Spleen (tissue), 7 donors: ENCODE results near the gene CLDN17.

Source experiments
- POLR2AphosphoS5 ChIP-seq, 3 donors: sonication (generic); formaldehyde crosslinking; IDR thresholded peaks; one replicate each; pipeline ENCODE4 v1.5.1; 2017; ENCODE audit warnings: antibody characterized with exemption in 3 of 3
- TF ChIP-seq, protein P1 (sequence below), 11 experiments: fragments of 200-600 bp in 7 of 11; fragments of 450-650 bp in 4 of 11; sonication (generic) in 4 of 11; IDR thresholded peaks in 8 of 11; conservative IDR thresholded peaks in 3 of 11; 1 replicate in 7 of 11; 2 replicates in 4 of 11; pipeline versions ENCODE4 v1.4.0 to v1.8.0; 2016 to 2021; ENCODE audit warnings: antibody characterized with exemption in 11 of 11, inconsistent platforms in 4 of 11, mild to moderate bottlenecking in 1 of 11
- donor health status: DM: no; HTN: no; CAD: no; lungs with moderate emphysema.
- donor health status: DM: no; HTN: no; CAD: no.
- donor health status: DM: no; HTN: no; CAD: no.

DNA sequence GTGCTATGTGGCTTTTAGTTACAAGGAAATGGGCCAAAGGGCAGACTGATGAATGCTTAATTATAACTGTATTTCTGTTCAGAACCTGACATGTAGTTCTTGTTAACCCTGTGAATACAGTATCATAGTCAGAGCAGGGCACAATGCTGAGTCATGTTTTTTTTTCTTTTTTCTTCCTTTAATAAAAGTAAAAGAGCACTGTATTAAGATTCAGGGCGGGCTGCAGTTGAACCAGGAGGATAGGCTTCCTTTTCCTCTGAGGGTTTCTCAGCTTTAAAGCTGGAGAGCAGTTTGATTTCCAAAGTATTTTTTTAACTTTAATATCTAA, 40.6 kb upstream of the CLDN17 start:
- TF ChIP-seq POLR2AphosphoS5 (IDR thresholded peaks at IDR 0.05), result no peak
- TF ChIP-seq, protein P1, sequence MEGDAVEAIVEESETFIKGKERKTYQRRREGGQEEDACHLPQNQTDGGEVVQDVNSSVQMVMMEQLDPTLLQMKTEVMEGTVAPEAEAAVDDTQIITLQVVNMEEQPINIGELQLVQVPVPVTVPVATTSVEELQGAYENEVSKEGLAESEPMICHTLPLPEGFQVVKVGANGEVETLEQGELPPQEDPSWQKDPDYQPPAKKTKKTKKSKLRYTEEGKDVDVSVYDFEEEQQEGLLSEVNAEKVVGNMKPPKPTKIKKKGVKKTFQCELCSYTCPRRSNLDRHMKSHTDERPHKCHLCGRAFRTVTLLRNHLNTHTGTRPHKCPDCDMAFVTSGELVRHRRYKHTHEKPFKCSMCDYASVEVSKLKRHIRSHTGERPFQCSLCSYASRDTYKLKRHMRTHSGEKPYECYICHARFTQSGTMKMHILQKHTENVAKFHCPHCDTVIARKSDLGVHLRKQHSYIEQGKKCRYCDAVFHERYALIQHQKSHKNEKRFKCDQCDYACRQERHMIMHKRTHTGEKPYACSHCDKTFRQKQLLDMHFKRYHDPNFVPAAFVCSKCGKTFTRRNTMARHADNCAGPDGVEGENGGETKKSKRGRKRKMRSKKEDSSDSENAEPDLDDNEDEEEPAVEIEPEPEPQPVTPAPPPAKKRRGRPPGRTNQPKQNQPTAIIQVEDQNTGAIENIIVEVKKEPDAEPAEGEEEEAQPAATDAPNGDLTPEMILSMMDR (IDR thresholded peaks at IDR 0.05 in 8 of 11, conservative IDR thresholded peaks at IDR 0.05 in 3 of 11), result no peak
